HG03565 (cell line): ENCODE measurements around the gene ELMO3.

ENCODE experiments used
- ATAC-seq: cut with Tn5 transposase; IDR thresholded peaks from one replicate; pipeline ENCODE4 v1.9.1; 2021; ENCODE audit warnings: mild to moderate bottlenecking, moderate library complexity; ENCODE audit not compliant: unreplicated experiment

The ELMO3 gene

GRCh38 chr16:67193536-67193935, 5.4 kb upstream of the ELMO3 start:
- ATAC-seq: no peak

- no peak for ATAC-seq
Observed at GRCh38 chr16:67194260-67194659, 4.7 kb upstream of the ELMO3 start.

GRCh38 chr16:67195676-67196075, 3.3 kb upstream of the ELMO3 start:
- no peak for ATAC-seq

DNA sequence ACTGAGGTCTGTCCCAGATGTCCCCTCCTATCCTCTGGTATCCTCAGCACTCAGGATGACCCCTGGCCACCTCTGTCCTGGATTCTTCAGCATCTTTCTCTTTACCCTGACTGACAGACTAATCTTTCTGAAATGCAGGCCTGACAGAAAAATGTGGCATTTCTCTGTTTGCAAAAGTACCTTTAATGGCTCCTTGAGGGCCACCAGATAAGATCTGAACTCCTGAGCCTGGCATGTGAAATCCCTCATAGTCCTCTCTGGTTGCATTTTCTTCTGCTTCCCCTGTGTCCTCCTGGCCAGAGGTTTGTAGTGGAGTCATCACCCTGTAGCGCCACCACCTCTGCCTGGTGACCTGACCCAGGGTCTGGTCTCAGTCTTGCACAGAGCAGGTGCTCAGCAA, 2.0 kb upstream of the ELMO3 start:
- ATAC-seq: no peak

DNA sequence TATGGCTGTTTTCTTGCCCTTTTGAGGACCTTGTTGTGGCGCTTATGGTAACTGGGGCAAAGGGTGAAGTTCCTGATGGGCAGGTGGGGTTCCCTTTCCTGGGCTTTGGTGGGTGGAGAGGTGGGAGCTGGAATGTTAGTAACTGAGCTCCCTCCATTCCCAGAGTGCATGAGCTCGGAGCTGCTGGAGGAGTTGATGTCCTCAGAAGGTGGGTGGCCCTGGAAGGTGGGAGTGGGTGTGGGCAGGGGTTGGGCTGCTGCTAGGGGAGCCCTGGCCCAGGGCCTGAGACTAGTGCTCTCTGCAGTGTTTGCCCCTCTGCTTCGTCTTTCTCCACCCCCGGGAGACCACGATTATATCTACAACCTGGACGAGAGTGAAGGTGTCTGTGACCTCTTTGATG, 1.2 kb upstream of the ELMO3 start:
- ATAC-seq: no peak

DNA sequence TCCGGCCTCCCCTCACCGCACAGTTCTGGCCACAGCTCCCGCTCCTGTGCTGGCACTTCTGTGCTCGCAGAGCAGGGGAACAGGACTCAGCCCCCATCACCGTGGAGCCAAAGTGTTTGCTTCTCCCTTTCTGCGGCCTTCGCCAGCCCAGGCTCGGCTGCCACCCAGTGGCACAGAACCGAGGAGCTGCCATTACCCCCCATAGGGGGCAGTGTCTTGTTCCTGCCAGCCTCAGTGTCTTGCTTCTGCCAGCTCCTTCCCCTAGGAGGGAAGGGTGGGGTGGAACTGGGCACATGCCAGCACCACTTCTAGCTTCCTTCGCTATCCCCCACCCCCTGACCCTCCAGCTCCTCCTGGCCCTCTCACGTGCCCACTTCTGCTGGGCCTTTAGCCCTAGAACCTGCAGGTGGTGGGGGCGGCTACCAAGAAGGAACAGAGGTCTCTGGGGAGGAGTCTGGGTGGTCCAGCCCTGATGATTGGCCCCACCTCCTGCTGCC, 645 bp upstream of the ELMO3 start:
- ATAC-seq: no peak

DNA sequence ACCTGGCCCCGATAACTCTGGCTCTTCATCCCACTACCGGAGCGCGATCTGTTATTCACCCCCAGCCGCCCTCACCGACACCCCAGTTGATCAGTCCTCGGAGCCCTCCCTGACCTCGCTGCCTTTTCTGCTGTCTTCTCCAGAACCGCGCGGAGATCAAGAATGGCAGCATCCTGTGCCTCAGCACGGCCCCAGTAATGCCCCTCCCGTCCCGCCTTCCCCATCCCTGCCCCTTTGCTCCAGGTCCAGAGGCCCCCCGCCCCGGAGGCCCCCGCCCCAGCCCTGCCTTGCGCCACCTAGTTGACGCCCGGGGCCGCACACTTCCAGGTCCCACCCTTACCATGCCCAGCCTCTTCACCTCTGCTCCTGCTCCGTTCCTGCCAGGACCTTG, 872 bp downstream of the ELMO3 start:
- ATAC-seq: no peak

DNA sequence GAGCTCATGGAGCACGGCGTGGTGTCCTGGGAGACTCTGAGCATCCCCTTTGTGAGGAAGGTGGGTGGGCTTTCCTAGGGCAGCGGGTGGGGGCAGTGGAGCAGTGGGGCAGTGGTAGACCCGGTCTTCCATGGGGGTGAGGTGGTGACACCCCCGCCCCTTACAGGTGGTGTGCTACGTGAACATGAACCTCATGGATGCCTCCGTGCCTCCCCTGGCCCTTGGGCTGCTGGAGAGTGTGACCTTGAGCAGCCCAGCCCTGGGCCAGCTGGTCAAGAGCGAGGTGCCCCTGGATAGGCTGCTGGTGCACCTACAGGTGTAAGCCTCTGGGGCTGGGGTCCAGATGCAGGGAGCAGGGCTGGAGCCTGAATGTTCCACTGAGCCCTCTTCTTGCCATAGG, 1.6 kb downstream of the ELMO3 start:
- no peak for ATAC-seq

GRCh38 chr16:67201411-67202345, 2.7 kb downstream of the ELMO3 start:
- ATAC-seq: no peak

DNA sequence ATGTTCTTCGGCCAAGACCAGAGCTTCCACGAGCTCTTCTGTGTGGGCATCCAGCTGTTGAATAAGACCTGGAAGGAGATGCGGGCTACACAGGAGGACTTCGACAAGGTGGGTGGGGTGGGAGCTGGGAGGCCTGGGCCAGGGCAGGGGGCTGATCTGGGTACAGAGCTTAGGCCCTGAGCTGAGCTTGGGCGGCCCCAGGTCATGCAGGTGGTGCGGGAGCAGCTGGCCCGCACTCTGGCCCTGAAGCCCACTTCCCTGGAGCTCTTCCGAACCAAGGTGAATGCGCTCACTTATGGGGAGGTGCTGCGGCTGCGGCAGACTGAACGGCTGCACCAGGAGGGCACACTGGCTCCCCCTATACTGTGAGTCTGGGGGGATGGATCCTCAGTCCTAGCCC, 3.5 kb downstream of the ELMO3 start:
- ATAC-seq: no peak

- no peak for ATAC-seq
Observed at GRCh38 chr16:67202956-67203493, 4.1 kb downstream of the ELMO3 start.

DNA sequence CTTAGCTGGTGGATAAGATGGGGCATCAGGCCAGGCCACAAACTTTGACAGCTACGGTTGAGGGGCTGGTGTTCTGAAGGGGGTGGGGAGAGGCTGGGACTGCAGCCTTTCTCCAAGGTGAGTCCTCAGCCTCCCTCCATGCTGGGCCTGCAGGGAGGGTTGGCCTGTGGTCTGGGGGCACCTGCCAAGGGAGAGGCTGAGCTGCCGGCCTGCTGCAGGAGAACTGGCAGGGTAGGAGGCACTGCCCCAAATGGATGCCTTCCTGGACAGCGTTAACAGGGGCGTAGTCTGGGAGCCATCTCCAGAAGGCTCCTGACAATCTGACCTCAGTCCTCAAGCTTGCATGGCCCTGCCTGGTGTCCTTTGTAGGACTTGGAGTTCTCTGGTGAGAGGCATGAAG, 5.1 kb downstream of the ELMO3 start:
- no peak for ATAC-seq

DNA sequence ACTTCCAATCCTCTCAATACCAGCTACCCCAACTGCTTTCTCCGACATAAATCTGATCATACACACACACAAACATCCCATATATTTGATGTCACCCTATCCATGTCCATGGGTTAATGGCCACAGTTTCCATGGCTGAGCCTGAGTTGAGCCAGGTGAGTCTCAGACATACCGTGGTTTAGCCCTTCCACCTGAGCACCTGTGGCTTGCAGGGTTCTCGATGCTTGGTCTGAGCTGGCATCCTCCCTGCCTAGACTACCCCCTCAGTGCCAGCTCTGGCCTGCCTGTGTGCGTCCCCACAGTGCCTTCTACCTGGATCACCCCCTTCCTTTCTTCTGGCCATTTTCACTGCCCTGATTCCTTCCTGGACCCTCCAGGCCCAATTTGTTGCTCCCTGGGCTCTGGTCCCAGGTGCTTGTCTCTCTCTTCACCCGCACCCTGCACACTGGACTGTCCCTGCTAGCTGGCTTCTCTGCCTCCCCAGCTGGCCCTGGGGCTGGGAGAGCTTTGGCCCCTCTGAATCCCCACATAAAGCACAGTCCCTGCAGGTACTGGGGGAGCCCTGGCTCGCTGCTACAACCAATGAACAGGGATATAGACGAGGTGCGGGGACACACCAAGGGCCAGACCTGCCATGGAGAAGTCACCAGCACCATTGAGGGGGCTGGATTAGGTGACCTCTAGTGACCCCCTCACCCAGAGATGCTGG, 7.4 kb downstream of the ELMO3 start:
- ATAC-seq: no peak

- ATAC-seq: no peak
Observed at GRCh38 chr16:67206838-67207248, 7.9 kb downstream of the ELMO3 start.

- no peak for ATAC-seq
Observed at GRCh38 chr16:67207249-67208091, 8.5 kb downstream of the ELMO3 start.

DNA sequence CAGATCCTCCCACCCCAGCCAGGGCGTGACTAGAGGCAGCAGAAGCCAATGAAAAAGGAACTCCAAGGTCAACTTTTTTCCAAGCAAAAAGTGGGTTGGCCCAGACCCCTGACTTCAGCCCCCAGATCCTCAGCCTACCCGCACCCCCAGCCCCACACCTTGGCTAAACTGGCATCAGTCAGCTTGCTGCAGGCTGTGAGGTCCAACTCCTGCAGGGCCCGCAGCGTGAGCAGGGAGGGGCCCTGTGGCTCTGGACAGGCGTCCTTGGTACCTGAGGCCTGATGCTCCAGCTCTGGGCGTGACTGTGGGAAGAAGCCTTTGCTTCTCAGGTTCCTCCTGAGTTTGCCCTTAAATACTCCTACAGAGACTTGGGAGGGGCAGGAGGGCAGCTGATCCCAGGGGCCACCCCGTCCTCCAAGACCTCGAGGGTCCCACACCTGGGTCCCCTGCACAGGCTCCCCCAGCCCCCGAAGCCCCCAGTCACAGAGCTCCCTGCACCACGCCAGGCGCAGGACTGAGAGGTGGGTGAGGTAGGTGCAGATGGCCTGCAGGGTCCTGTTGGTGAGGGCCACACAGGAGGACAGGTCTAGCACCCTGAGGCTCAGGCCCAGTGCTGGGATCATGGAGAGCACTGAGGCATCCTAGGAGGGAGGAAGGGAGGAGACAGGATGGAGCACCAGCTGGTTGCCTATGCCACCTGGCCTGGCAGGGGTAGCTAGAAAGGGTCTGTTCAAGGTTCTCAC, 9.4 kb downstream of the ELMO3 start:
- ATAC-seq: no peak

GRCh38 chr16:67209565-67209964, 10.6 kb downstream of the ELMO3 start:
- no peak for ATAC-seq

DNA sequence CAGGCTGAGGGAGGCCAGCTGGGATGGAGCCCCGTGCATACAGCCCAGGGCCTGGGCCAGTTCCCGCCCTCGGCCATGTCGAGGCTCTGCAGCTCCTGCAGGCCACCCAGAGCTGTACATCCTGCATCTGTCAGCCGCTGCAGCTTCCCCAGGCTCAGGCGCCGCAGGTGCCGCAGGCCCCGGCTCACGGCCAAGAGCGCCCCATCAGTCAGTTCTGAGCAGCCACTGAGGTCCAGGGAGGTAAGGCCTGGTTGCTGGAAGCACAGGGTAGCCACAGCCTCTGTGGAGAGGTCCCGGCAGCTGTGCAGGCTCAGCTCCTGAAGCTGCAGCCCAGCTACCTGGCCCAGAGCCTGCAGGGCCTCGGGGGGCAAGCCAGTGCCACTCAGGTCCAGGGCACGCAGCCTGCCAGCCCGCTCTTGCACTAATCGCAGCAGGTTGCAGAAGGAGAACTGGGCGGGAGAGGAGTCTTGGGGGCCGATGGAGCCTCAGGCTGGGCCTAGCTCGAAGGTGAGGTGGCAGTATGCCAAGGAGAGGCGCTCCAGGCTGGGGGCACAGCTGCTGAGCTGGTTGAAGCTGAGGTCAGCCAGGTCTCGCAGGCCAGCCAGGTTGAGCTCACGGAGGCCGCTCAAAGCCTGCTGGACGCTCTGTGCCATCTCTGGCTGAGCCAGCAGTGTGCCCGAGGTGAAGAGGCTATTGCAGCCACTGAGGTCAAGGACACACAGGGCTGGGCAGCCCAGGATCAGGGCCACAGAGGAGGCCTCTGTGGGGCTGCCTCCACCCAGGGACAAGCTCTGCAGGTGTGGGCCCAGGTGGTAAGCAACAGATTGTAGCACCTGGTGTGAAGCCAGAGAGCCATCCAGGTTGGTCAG, 11.4 kb downstream of the ELMO3 start:
- no peak for ATAC-seq

DNA sequence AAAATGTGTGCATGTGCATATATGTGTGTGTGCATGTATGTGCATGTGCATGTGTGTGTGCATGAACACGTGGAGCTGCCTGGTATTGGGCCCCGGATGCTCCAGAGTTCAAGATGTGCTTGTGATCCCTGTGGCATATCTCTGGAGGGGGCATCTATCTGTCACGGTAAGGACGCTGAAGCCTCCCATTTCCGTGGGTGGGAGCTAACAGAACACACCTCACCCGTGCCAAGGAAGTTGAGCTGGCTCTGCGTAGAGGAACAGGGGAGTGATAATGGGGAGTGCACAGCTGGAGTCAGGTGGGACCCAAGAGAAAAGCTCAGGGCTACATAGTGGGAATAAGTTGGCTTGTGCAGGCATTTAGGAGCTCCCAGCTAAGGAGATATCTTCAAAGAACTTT, 12.7 kb downstream of the ELMO3 start:
- no peak for ATAC-seq
